NCI-H510A (cell line): Measurements from ENCODE around the gene NT5C3B.
"Not testable (repeated sequence)": the region's sequence is repeated elsewhere in the genome, so short reads cannot be mapped to it uniquely, and the experiment has no call there.

ENCODE experiments used
- DNase-seq: peaks from one replicate; lab custom pipeline; 2025; lab: John Stamatoyannopoulos, UW

The NT5C3B gene

DNA sequence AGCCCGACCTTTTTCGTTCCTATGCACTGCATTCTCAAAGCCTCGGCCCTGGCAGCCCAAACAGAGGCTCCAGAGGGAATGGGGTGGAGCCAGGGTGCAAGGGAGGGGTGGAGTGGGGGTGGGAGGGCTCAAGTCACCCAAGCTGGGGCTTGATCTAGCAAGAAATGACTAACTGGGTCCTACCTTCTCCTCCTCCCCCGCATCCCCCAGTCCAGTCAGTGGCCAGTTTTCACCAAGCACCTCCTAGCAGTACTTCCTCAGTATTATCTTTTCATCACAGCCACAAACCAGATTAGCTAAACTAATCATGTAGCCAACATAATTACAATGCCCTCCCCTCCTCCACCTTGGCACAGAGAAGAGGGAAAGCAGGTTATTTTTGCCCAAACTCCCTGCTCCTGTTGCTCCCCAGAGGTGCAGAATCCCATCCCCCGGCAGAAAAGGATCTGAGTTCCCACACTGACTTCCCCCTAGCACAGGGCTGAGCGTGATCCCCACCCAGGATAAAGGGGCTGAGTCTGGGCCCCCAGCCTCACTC is 51.8 kb downstream of the NT5C3B start:
- peak; percentile 56 for DNase-seq

DNA sequence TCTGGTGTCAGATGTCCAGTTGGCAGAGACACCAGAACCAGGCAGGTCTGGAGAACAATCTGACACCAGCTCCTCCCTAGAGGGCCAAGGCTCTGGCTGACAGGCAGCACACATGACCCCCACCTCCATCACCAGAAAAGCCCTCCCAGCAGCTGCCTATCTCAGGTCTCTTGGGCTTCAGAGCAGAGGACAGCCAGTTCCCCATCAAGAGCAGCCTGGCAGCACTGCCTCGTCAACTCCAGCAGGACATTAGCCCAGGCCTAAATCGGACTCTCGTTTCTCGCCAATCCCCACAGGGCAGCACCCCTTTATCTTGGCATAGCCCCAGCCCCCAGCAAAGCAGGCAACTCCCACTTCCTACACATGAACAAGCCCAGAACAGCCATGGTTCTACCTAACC is 53.9 kb downstream of the NT5C3B start:
- DNase-seq, result no peak

DNA sequence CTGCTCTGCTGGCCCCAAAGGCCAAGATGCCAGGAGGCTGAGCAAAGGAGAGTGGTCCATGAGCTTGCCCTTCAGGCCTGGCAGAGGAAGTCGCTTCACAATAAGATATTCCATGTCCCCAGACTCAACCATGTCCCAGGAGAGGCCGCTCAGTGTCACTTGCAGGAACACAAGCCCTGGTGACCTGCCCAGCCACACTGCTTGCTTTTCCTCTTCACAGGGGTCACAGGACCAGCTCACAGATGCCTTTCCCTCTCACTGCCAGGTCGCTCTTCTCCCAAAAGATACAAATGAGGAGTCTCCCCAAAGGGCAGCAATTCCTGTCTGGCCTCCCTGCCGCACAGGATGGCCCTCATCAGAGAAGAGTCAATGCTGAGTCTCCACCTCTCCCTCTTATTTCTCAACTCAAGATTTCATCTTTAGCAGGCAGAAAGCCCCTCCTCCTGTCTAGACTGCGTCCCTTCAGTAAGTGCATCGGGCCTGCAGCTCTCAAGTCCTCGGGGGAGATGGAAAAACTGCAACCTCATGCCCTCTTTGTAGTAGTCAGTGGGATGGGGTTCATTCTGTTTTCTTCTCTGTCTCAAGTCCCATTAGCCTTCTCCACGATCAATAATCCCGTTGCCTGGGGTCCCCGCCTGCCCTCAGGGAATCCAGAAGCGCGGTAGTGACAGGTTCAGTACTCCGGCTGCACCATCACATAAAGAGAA is 54.5 kb downstream of the NT5C3B start:
- DNase-seq, result no peak

DNA sequence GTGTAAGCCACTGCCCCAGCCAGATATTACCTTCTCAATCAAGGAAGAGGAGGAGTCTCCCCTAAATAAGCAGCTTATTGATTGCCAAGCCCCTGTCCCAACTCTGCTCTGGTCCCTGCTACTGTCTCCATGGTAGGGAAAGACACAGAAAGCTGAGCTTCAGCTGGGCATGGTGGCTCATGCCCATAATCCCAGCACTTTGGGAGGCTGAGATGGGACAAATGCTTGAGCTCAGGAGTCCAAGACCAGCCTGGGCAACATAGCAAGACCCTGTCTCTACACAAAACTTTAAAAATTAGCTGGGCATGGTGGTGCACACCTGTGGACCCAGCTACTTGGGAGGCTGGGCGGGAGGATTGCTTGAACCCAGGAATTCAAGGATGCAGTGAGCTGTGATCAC is 56.1 kb downstream of the NT5C3B start:
- no peak for DNase-seq

DNA sequence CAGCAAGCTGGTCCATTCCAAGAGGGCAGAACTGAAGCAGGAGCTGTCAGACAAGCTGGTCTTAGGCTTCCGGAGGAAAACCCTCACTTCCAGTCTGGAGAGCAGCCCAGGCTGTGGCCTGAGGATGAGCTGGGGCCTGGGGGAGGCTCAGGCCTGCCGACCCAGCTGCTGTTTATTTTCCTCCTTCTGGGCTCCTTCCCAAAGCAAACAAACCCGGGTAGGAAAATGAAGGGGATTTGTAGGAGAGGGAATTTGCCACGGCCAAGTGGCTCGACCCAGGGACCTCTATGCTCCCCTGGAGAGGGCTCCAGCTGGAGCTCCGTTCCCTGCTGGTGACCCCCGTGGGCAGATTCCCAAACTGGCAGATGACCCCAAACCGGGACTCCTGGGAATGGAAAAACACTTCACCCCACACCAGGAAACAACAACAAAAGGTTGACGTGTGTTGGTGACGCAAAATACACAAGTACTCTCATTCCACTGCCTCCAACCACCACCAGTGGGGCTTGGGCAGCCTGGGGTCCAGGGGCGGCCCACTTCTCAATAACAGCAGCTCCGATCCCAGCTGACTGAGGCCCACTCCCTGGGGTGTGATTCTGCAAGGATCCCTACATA is 58.4 kb downstream of the NT5C3B start:
- DNase-seq, result peak; percentile 87

DNA sequence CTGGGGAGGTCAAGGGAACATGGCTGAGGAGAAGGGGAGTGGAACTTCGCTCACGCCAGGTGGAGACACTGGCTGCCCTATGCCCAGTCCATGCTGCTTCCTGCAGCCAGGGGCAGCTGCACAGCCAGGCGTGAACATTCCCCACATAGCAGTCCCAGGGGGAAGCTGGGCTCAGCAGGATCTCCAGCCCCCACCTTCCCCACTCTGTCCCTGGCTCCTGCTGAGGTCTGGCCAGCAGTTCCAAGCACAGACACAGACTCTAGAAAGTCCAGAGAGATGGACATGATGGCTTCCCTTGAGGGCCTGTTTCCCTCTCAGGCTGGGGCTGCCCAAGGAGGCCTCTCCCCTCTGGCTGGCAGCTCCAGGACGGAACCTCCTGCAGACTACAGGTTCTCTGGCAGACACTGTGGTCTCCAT is 58.9 kb downstream of the NT5C3B start:
- no peak for DNase-seq

DNA sequence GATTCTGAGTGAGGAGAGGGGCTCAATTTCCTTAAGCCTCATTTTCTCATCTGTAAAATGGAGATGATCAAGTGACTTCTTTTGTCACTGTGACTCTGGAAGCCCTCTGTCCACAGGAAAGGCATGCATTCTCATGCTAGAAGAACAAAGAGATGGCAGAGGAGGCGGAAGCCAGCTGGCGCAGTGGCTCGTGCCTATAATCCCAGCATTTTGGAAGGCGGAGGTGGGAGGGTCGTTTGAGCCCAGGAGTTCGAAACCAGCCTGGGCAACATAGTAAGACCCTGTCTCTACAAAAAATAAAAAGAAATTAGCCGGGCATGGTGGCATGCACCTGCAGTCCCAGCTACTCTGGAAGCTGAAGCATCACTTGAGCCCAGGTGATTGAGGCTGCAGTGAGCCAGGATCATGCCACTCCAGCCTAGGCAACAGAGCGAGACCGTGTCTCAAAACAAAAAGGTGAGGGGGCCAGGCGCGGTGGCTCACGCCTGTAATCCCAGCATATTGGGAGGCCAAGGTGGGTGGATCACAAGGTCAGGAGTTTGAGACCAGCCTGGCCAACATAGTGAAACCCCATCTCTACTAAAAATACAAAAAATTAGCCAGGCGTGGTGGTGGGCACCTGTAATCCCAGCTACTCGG is 59.7 kb downstream of the NT5C3B start:
- DNase-seq, result not testable (repeated sequence)

DNA sequence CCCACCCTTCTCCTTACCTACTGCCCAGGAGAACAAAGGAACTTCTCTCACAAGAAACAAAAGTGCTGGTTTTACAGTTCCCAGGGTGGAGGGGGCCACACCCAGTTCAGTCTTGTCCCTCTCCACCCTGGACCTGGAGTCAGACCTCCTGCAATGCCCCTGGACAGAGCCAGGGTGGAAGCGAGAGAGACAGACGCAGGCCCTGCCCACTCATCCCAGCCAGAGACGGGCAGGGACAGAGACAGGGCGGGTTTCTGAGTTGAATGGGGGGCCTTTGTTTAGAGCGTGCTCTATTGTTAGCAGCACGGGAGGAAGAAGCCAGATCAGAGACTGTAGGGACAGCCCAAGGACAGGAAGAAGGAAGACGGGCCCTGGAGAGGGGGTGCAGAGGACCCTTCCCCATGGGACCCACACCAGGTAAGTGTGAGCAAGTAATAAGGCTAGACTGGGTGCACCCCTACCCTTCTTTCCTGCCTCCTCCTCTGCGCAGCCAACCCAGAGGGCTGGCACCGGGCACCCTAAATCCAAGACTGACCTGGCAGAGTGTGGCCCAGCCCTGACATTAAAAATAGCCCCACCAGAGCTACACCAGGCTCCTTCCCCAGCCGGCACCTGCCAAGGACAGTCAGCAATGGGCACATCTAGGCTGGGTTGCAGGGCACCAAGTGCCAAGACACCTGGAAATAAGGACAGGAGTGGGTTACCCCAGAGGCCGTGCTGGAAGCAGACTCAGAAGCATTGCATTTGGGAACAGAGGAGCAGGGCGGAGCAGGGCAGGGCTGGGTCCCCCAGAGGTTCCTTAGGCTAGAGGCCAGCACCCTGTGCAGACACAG is 60.4 kb downstream of the NT5C3B start:
- no peak for DNase-seq
